B cell (primary cell): ENCODE measurements around the gene MARCHF7. TPM values are rescaled to one million over a fixed set of nuclear protein-coding genes. Genes with fewer than 3 reads are reported as not detected.
"Not testable (repeated sequence)": the region's sequence is repeated elsewhere in the genome, so short reads cannot be mapped to it uniquely, and the experiment has no call there.

ENCODE experiments used
- ATAC-seq: fragments of 200-7000 bp; cut with Tn5 transposase; one replicate; pipeline ENCODE4 v1.10.0; 2021; ENCODE audit warnings: low read depth, mild to moderate bottlenecking, moderate number of reproducible peaks, moderate library complexity
- CTCF ChIA-PET: fragments of 350-600 bp; sonication (Branson Sonifier 250); formaldehyde crosslinking; loops from one replicate; lab custom pipeline; 2021; ENCODE audit warnings: antibody characterized with exemption, inconsistent platforms; lab: Charles Lee
- POLR2A ChIA-PET: fragments of 350-600 bp; sonication (Branson Sonifier 250); formaldehyde crosslinking; loops from one replicate; lab custom pipeline; 2021; ENCODE audit warnings: antibody characterized with exemption; lab: Charles Lee
- DNase-seq: peaks from one replicate; pipeline ENCODE4 v3.0.0; 2013
- H2AFZ ChIP-seq: 2 replicates; pipeline ENCODE4 v1.6.1; 2012; ENCODE audit warnings: mild to moderate bottlenecking, low read depth, low read length; ENCODE audit not compliant: insufficient read depth, poor library complexity, severe bottlenecking
- H3K27ac ChIP-seq, 2 donors: 1 replicate in 1 of 2; 2 replicates in 1 of 2; pipeline ENCODE4 v1.5.1; 2012 to 2013; ENCODE audit warnings: low read length in 2 of 2, mild to moderate bottlenecking in 2 of 2, moderate library complexity in 1 of 2
- H3K27me3 ChIP-seq, 4 experiments: fragments of 200-600 bp in 1 of 4; sonication (generic) in 1 of 4; replicated peaks in 1 of 4; 1 replicate in 2 of 4; 2 replicates in 2 of 4; pipeline versions ENCODE4 v1.6.1 to v1.7.0; 2013 to 2016; ENCODE audit warnings: low read length in 3 of 4, mild to moderate bottlenecking in 2 of 4, mixed read lengths in 1 of 4, moderate library complexity in 1 of 4; ENCODE audit not compliant: insufficient read depth in 4 of 4, control insufficient read depth in 3 of 4; ENCODE audit errors: control extremely low read depth in 1 of 4
- H3K36me3 ChIP-seq, 2 experiments: replicated peaks in 1 of 2; 1 replicate in 1 of 2; 2 replicates in 1 of 2; pipeline versions ENCODE4 v1.6.1 to v1.7.1; 2013; ENCODE audit warnings: low read length in 1 of 2; ENCODE audit not compliant: insufficient read depth in 2 of 2, control insufficient read depth in 1 of 2; ENCODE audit errors: control extremely low read depth in 1 of 2, extremely low read depth in 1 of 2
- H3K4me1 ChIP-seq, 2 donors: fragments of 200-600 bp in 1 of 2; sonication (generic) in 1 of 2; 1 replicate in 1 of 2; 2 replicates in 1 of 2; pipeline versions ENCODE4 v1.5.1 to v1.6.1; 2013 to 2017; ENCODE audit warnings: low read length in 2 of 2; ENCODE audit not compliant: control insufficient read depth in 2 of 2, insufficient read depth in 2 of 2
- H3K4me2 ChIP-seq: replicated peaks from 2 replicates; pipeline ENCODE3; 2012; ENCODE audit warnings: mild to moderate bottlenecking, low read depth, low read length; ENCODE audit not compliant: poor library complexity, severe bottlenecking
- H3K4me3 ChIP-seq, 5 experiments: fragments of 200-600 bp in 1 of 5; sonication (generic) in 1 of 5; 1 replicate in 3 of 5; 2 replicates in 2 of 5; pipeline versions ENCODE4 v1.5.1 to v1.7.0; 2011 to 2016; ENCODE audit warnings: low read length in 4 of 5, mild to moderate bottlenecking in 4 of 5, low read depth in 2 of 5, control low read depth in 1 of 5, moderate library complexity in 1 of 5; ENCODE audit not compliant: insufficient read depth in 1 of 5; ENCODE audit errors: control extremely low read depth in 1 of 5, extremely low read depth in 1 of 5
- H3K79me2 ChIP-seq: fragments of 200-600 bp; sonication (generic); one replicate; pipeline ENCODE4 v1.6.0; 2016; ENCODE audit warnings: low read length; ENCODE audit not compliant: control insufficient read depth, insufficient read depth
- H3K9ac ChIP-seq: fragments of 200-600 bp; sonication (generic); 2 replicates; pipeline ENCODE4 v1.6.1; 2017; ENCODE audit warnings: mild to moderate bottlenecking, low read length, moderate library complexity
- H3K9me3 ChIP-seq, 3 donors: one replicate each; pipeline versions ENCODE4 v1.6.1 to v1.7.1; 2013; ENCODE audit warnings: low read length in 2 of 3; ENCODE audit not compliant: control insufficient read depth in 2 of 3, insufficient read depth in 1 of 3; ENCODE audit errors: control extremely low read depth in 1 of 3
- H4K20me1 ChIP-seq: 2 replicates; pipeline ENCODE4 v1.6.0; 2012; ENCODE audit warnings: mild to moderate bottlenecking, low read length; ENCODE audit not compliant: insufficient read depth, control insufficient read depth, poor library complexity, severe bottlenecking
- H3K27ac Mint-ChIP-seq: one replicate; pipeline ENCODE4 v1.8.0; 2021; ENCODE audit warnings: mixed read lengths
- H3K27me3 Mint-ChIP-seq: one replicate; pipeline ENCODE4 v1.8.0; 2021; ENCODE audit warnings: mixed read lengths
- H3K4me1 Mint-ChIP-seq: one replicate; pipeline ENCODE4 v1.8.0; 2021; ENCODE audit warnings: mixed read lengths
- H3K4me3 Mint-ChIP-seq: one replicate; pipeline ENCODE4 v1.8.0; 2021; ENCODE audit warnings: mixed read lengths
- H3K9me3 Mint-ChIP-seq: one replicate; pipeline ENCODE4 v1.8.0; 2022; ENCODE audit warnings: mixed read lengths; ENCODE audit not compliant: insufficient read depth
- EZH2 ChIP-seq: IDR thresholded peaks from 2 replicates; pipeline ENCODE4 v1.6.1; 2012; ENCODE audit warnings: borderline replicate concordance, low read depth, mild to moderate bottlenecking, moderate library complexity, low read length; ENCODE audit not compliant: insufficient read depth, poor library complexity, severe bottlenecking
- WGBS: methylation state at CpG from one replicate; pipeline ENCODE4 v1.1.5; 2013; ENCODE audit warnings: missing lambda C conversion rate; ENCODE audit not compliant: insufficient coverage; 5-methylcytosine and 5-hydroxymethylcytosine counted together
- intact Hi-C: fragments of 100-400 bp; cut with micrococcal nuclease; formaldehyde crosslinking; loops from one replicate; pipeline ENCODE4 v1.10.0; 2022
- polyA plus RNA-seq: library from polyadenylated mRNA; depleted of rRNA; stranded (reverse); fragments of >200 nt; gene quantifications from 2 replicates; pipeline ENCODE4 v1.2.3, GENCODE V29; 2012
- total RNA-seq, 2 donors: library from RNA; stranded (reverse); fragments of 120-200 nt in 1 of 2; gene quantifications; 1 replicate in 1 of 2; 2 replicates in 1 of 2; pipeline versions ENCODE4 v1.2.3 to v1.2.4, GENCODE V29; 2013 to 2022
- TF ChIP-seq, protein P1 (sequence below): fragments of 200-600 bp; IDR thresholded peaks from one replicate; pipeline ENCODE4 v1.8.0; 2022; ENCODE audit warnings: antibody characterized with exemption, mild to moderate bottlenecking

MARCHF7 gene
- total and polyA plus RNA-seq, 2 donors (not counting 1 experiment from before 2014, with no cell fraction given) = 55.4 to 109 TPM

DNA sequence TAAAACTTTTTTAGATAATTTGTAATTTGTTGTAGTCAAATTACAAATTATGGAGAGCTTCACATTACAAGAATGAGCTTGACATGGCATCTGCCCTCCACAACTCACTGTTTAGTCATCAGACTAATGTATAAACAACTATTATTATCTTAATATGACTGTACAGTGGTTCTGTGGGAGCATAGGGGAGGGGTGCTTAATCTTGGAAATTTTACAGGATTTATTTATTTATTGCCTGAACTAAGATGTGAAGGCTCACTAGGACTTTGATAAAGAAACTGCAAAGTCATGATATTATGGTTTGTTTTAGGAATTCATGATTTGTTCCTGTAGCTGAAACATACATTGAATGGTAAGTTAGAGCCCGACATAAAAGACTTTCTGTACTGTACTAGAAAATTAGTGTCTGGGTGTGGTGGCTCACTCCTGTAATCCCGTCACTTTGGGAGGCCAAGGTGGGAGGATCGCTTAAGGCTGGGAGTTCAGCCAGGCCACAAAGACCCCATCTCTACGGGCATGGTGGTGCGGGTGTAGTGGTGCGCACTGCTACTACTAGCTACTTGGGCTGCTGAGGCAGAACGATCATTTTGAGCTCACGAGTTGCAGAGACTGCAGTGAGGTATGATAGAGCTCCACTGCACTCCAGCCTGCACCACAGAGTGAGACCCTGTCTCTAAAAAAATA is 2.1 kb downstream of the MARCHF7 start:
- intact Hi-C loops = loop anchor here (5.0 to 10.0 kb wide), 2 partner anchors 50 to 1423 kb away; no protein-coding TSS in a partner anchor
- H3K36me3 ChIP-seq = peaks cover 11 to 26% of the 10 kb centered on the region in 2 experiments
- ATAC-seq (no peak), DNase-seq (no peak)
- 93% methylated on average over 2 of the region's 8 CpGs for WGBS
- H3K4me1 ChIP-seq = peaks cover 29 to 41% of the 10 kb centered on the region in 2 donors
- Mint-ChIP-seq H3K4me1 (peaks cover 62% of the 10 kb centered on the region), H3K4me3 (peak overlapping the region; percentile 19), H3K27me3 (no peaks in the 10 kb centered on the region), H3K27ac (no peak overlapping the region), H3K9me3 (no peaks in the 10 kb centered on the region)
- H2AFZ ChIP-seq = no peak overlapping the region
- H4K20me1 ChIP-seq = peaks cover 62% of the 10 kb centered on the region
- no peak overlapping the region for H3K27ac ChIP-seq
- H3K4me2 ChIP-seq = peak overlapping the region; percentile 90
- peak overlapping the region; percentile 100 for H3K9ac ChIP-seq
- peak overlapping the region in 1 of 5 experiments; percentile 100 for H3K4me3 ChIP-seq
- ChIA-PET CTCF (interaction anchor here (0.6 kb wide), 1 partner anchor 429 kb away, joined by 3 read pairs; no protein-coding TSS in a partner anchor), POLR2A (no interaction called here)
- no peaks in the 10 kb centered on the region for H3K27me3 ChIP-seq
- H3K79me2 ChIP-seq = peaks cover 75% of the 10 kb centered on the region
- TF ChIP-seq EZH2 = no peak
- TF ChIP-seq, protein P1, sequence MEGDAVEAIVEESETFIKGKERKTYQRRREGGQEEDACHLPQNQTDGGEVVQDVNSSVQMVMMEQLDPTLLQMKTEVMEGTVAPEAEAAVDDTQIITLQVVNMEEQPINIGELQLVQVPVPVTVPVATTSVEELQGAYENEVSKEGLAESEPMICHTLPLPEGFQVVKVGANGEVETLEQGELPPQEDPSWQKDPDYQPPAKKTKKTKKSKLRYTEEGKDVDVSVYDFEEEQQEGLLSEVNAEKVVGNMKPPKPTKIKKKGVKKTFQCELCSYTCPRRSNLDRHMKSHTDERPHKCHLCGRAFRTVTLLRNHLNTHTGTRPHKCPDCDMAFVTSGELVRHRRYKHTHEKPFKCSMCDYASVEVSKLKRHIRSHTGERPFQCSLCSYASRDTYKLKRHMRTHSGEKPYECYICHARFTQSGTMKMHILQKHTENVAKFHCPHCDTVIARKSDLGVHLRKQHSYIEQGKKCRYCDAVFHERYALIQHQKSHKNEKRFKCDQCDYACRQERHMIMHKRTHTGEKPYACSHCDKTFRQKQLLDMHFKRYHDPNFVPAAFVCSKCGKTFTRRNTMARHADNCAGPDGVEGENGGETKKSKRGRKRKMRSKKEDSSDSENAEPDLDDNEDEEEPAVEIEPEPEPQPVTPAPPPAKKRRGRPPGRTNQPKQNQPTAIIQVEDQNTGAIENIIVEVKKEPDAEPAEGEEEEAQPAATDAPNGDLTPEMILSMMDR = no peak
- H3K9me3 ChIP-seq = no peaks in the 10 kb centered on the region

DNA sequence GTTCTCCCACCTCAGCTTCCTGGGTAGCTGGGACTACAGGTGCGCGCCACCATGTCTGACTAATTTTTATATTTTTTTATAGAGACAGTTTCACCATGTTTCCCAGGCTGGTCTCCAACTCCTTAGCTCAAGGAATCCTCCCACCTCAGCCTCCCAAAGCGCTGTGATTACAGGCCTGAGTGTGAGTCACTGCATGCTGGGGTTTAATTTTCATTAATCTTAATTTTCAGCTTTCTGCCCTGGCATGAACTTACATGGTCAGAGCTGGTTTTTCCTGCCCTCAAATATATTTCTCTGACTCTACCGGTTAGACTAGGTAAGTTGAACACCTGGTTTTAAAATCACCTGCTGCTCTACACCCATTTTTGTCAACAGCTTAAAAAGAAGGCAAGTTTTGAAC is 3.1 kb downstream of the MARCHF7 start:
- Histone ChIP-seq H3K9me3 (no peaks in the 10 kb centered on the region), H3K4me2 (no peak overlapping the region), H3K27me3 (no peaks in the 10 kb centered on the region), H3K79me2 (peaks cover 86% of the 10 kb centered on the region), H3K4me3 (no peak overlapping the region), H3K9ac (no peak overlapping the region), H3K27ac (no peak overlapping the region), H4K20me1 (peaks cover 73% of the 10 kb centered on the region), H2AFZ (no peak overlapping the region), H3K36me3 (peaks cover 15 to 34% of the 10 kb centered on the region in 2 experiments), H3K4me1 (peaks cover 29 to 41% of the 10 kb centered on the region in 2 donors)
- peak overlapping the region; percentile 29 for H3K27ac Mint-ChIP-seq
- no peaks in the 10 kb centered on the region for H3K27me3 Mint-ChIP-seq
- TF ChIP-seq, protein P1 = no peak
- TF ChIP-seq EZH2 = no peak
- ChIA-PET POLR2A (no interaction called here), CTCF (no interaction called here)
- no peak for ATAC-seq
- WGBS = no CpG with 5 or more reads among the region's 4 CpGs
- H3K9me3 Mint-ChIP-seq = no peaks in the 10 kb centered on the region
- no peak for DNase-seq
- H3K4me1 Mint-ChIP-seq = peaks cover 69% of the 10 kb centered on the region
- intact Hi-C loops = loop anchor here (10.0 kb wide), 1 partner anchor 49 kb away; no protein-coding TSS in a partner anchor
- H3K4me3 Mint-ChIP-seq = peak overlapping the region; percentile 32

- intact Hi-C loops = loop anchor here (10.0 kb wide), 1 partner anchor 48 kb away; no protein-coding TSS in a partner anchor
- CTCF ChIA-PET, H3K4me2 ChIP-seq, ATAC-seq, H3K27ac ChIP-seq, H3K9ac ChIP-seq, H3K27me3 ChIP-seq, H3K9me3 Mint-ChIP-seq, H3K4me3 ChIP-seq, H3K27ac Mint-ChIP-seq, H2AFZ ChIP-seq, H3K27me3 Mint-ChIP-seq, H3K4me3 Mint-ChIP-seq, POLR2A ChIA-PET, H3K9me3 ChIP-seq, DNase-seq: not testable (repeated sequence)
- Histone ChIP-seq H3K36me3 (peaks cover 15 to 39% of the 10 kb centered on the region in 2 experiments), H4K20me1 (peaks cover 83% of the 10 kb centered on the region), H3K79me2 (peaks cover 91% of the 10 kb centered on the region), H3K4me1 (peaks cover 29 to 39% of the 10 kb centered on the region in 2 donors)
- H3K4me1 Mint-ChIP-seq = peaks cover 74% of the 10 kb centered on the region
- 93% methylated on average over 2 of the region's 4 CpGs for WGBS
These were observed 4.1 kb downstream of the MARCHF7 start for GRCh38 chr2:159716409-159716808.
